ENCODE results near the gene C19orf47.

C19orf47 gene, protein sequence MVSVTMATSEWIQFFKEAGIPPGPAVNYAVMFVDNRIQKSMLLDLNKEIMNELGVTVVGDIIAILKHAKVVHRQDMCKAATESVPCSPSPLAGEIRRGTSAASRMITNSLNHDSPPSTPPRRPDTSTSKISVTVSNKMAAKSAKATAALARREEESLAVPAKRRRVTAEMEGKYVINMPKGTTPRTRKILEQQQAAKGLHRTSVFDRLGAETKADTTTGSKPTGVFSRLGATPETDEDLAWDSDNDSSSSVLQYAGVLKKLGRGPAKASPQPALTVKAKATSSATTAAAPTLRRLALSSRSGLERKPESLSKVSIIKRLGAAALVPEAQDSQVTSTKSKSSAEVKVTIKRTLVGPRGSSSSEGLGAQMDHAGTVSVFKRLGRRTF

DNA sequence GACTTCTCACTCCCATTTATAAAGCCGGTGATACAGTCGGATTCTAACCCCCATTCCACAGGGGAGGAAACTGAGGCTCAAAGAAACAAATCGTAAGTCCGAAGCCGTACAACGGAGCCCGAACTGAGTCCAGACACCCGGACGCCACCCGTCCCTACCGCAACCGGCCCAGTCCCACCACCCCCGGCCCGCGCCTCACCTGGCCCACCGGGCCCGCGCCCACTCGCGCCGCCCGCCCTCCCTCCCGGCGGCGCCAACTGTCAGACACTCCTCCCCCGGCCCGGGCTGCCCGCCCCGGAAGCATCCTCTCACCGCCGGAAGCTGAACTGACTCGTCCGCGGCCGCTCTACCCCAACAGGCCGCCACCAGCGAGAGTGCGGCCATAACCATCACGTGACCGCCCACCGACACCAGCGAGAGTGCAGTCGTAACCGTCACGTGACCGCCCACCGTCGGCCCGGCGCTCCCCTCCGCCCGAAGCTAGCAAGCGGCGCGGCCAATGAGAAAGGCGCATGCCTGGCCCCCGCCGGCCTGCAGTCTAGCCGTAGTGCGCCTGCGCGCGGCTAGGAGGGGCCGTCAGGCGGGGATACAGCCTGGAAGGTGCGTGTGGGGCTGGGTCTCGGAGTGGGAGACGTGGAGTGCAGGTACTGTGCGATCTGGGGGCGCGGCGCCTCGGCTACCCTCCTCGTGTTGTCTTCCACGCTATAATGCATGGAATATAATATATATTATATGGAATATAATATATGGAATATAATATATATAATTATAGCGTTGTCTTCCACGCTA is at the start of gene C19orf47, which contains the start of gene PLD3:
Gene C19orf47 (minus strand): TSS at position 273 of the 789 bp plus-strand sequence. CDS start 6,540 bp downstream, outside the sequence.
Gene PLD3 (plus strand): TSS at position 571 of the 789 bp plus-strand sequence. CDS start 17,789 bp downstream, outside the sequence.
- DNase-seq (ENCODE audit: low spot score) = peak; percentile 100

DNA sequence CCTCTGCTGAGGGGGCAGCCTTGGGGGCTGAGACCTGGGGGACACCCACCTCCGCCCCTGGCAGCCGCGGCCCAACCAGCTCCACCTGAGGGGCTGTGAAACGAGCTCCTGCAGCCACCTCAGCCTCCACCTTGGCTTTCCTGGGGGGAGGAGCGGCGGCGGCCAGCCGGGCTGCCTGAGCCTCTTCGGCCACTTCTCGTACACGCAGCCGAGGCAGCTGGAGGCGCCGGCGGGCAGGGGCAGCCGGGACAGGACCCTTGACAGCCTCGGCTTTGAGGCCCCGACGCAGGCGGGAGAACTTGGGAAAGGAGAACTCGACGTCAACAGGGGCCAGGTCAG is 49.3 kb upstream of the C19orf47 start:
- DNase-seq (ENCODE audit: low spot score) = no peak

DNA sequence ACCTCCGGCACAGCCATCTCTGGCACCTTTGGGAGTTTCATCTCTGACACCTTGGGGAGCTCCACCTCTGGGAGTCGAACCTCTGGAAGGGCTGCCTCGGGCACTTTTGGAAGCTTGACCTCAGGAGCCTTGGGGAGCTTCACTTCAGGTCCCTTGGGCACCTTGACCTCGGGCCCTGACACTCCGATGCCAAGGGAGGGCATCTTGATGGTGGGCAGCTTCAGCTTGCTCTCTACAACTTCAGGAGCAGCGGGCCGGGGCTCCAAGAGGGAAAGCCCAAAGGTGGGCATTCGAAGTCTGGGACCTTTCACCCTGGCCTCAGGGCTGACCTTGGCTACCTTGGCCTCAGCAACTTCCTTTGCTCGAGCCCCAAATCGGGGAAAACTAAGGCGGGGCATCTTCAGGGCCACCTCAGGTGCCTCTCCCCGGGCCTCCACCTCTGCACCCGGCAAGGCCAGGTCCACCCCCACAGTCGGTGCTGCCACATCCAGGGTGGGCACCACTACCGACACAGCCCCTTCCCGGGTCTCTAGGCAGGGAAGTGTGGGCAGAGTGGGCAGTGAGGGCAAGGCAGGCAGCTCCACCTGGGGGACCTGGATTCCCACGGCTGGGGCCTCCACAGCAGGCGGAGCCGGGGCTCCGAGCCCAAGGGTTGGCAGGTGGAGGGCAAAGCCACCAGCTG is 48.8 kb upstream of the C19orf47 start:
- DNase-seq (ENCODE audit: low spot score) = no peak

DNA sequence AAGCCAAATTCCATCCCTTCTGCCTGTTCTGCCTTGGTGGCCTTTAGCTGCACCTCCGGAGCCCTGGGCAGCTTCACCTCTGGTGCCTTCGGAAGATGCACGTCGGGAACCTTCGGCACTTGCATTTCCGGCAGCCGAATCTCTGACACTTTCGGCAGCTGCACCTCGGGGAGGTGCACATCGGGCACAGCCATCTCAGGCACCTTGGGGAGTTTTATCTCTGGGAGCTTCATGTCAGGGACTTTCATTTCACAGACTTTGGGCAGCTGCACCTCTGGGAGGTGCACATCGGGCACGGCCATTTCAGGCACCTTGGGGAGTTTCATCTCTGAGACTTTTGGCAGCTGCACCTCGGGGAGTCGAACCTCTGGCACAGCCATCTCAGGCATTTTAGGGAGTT is 47.8 kb upstream of the C19orf47 start:
- DNase-seq (ENCODE audit: low spot score) = no peak

DNA sequence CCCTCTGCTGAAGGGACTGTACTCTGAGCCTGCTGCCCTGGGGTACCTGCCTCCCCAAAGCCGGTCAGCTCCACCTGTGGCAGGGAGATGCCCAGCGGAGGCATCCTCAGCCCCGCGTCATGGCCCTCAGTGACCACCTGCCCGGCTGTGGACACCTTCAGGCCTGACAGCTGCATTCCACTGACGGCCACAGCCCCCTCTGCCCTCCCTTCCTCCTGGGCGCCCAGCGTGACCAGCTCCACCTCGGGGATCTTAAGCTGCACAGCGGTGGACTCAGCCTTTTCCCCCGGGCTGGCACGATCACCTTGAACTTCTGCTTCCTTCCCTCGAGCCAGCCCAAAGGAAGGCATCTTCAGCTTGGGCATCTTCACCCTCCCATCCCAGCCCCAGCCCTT is 46.6 kb upstream of the C19orf47 start:
- DNase-seq (ENCODE audit: low spot score) = no peak

DNA sequence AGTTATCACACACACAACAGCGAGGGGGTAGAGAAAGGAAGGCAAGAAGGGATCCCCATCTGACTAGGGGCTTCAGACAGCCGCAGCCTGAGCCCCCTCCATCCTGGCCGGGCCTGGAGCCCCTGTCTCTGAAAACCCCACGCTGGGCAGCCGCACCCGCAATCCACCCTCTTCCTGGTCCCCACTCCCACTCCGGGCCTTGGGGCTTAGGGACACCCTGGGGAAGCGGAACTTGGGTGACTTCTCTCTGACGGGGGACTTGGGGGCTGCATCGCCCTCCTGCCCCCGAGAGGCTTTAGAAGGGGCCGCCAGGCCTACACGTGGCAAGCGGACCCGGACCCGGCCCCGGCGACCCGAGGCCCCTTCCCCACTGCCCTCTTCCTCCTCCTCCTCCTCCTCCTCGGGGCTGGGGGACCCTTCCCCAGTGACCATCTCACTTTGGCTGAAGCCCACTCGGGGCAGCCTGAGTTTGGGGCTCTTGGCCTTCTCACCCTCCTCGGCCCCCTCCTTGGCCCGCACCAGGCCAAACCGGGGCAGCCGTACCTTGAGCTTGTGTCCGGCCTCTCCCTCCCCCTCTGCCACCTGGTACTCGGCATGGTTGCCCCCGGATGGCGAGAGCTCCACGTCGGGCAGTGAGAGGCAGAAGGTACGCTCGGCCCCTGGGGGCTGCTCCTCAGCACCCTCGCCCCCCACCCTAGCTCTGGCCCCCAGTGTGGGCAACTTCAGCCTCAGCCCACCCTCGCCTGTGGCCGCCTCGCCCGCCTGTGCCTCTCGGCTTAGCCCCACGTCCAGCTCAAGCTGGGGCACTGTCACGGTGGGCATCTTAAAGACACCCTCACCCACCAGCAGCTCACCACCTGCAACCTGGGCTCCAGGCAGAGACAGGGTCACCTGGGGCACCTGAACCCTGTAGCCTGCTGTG is 46.0 kb upstream of the C19orf47 start:
- no peak for DNase-seq (ENCODE audit: low spot score)

DNA sequence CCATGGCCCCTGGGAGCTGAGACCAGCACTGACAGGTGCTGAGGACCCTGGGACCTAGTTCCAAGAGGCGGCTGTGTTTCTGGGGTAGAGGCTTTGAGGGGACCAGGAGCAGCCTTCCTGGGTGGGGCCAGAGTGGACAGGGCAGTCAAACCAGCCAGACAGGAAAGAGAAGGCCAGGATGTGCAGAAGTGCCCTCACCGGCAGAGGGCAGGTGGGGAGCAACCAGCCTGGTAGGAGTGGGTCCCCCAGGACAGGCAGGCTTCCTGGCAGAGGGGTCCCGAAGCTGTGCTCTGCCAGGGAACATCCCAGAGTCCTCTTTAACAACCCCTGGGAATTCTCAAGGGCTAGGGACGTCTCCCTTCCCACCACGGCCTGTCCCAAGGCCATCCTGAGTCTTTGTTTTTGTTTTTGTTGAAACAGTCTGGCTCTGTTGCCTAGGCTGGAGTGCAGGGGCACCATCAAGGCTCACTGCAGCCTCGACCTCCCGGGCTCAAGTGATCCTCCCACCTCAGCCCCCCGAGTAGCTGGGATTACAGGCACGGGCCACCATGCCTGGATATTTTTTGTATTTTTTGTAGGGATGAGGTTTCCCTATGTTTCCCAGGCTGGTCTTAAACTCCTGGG is 44.8 kb upstream of the C19orf47 start:
- DNase-seq (ENCODE audit: low spot score) = no peak

DNA sequence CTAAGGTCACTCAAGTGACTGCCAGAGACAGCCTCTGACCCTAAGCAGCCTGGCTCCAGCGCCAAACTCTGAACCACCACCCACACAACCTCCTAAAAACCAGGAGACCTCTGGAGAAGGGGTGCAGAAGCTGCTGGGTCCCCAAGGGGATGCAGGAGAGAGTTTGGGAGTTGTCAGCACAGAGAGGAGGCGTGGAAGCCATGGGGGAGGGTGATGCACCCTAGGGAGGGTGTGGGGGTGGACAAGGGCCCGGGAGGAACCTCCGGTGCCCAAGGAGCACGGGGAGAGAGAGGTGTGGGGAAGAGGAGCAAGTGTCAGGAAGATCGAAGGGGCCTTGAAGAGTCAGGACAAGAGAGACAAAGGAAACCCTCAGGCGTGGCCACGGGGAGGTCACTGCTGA is 43.9 kb upstream of the C19orf47 start:
- no peak for DNase-seq (ENCODE audit: low spot score)

DNA sequence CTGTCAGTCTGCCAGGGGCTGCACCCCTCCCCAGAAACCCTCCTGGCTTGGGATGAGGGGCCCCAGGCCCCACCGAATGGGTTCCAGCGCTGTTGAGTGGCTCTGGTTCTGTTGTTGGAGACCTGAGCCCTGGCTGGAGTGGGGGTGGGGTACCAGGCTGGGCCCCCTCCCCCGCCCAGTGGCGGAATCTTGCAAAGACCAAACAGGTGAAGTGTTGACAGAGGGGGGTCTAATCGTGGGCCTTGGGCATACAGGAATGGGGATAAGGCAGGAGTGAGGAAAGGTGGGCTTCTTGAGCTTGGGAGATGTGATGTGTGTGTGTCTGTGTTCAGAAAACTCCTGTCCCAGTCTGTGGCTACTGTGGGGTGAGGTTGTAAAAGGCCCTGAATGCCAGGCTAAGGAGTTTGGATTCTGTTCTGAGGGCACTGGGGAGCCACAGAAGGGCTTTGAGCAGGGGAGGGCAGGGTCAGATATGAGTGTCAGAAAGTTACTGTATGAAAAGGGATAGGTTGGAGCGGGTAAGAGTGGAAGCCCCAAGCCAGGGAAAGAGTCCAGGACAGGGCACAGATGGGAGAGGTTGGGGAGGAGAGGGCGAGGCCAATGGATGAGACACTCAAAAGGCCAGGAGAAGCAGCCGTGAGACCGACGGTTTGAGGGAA is 42.0 kb upstream of the C19orf47 start, which contains the start of gene HIPK4:
Gene HIPK4 (minus strand): TSS at position 98 of the 659 bp plus-strand sequence. CDS start 279 bp downstream, outside the sequence.
- DNase-seq (ENCODE audit: low spot score) = no peak

DNA sequence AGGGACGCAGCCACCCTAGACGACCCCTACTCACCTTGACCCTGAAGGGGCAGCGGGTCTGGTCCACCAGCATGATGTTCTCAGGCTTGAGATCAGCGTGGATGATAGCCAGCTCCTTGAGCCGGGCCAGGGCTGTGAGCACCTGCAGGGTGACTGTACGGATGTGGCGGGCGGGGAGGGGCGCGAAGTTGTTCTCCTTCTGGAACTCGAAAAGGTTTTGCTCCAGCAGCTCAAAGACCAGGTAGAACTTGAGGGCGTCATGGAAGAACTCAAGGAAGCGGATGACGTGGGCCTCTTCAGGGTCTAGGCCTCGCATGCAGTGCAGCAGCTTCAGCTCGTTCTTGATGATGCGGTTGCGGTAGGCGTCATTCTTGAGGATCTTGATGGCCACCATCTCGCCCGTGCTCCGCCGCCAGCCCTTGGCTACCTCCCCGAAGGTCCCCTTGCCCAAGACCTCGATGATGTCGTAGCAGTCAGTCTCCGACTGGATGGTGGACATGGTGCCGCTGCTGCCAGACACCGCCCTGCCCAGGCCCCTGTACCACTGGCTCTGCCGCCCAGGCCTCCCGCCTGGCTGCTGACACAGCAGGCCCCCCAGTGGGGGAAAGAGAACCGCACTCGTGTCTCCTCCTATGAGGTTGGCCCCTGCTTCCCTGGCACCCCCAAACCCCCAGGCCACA is 41.3 kb upstream of the C19orf47 start:
- DNase-seq (ENCODE audit: low spot score) = no peak

DNA sequence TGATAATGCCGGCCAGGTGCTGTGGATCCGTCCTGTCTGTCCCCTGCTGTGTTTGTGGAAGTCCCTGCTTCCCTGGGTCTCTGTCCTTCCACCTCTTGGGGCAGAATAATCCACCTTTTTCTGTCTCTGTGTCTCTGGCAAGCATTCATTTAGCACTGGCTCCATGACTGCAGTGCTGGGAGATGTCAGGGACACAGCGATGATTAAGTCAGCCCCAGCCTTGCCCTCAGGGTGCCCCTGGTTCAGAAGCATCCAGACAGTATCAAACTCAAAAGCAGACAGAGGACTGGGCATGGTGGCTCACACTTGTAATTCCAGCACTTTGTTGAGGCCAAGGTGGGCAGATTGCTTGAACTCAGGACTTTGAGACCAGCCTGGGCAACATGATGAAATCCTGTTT is 40.3 kb upstream of the C19orf47 start:
- no peak for DNase-seq (ENCODE audit: low spot score)

DNA sequence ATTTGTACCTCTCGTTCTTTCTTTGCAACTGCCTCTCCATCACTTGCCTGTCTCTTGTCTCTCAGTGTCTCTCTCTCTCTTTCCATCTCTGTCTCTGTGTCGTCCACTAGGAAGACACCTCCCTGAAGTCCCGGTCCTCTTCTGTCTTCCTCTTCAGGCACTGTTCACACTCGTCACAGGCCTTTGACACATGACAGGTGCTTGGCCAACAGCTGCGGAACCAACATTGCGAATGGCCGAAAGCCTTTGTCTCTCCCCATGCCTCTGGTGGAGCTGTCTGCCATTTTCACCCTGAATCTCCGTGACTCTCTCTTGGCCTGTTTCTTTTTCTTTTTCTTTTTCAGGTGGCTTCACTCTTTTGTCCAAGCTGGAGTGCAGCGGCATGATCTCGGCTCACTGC is 39.0 kb upstream of the C19orf47 start:
- no peak for DNase-seq (ENCODE audit: low spot score)

DNA sequence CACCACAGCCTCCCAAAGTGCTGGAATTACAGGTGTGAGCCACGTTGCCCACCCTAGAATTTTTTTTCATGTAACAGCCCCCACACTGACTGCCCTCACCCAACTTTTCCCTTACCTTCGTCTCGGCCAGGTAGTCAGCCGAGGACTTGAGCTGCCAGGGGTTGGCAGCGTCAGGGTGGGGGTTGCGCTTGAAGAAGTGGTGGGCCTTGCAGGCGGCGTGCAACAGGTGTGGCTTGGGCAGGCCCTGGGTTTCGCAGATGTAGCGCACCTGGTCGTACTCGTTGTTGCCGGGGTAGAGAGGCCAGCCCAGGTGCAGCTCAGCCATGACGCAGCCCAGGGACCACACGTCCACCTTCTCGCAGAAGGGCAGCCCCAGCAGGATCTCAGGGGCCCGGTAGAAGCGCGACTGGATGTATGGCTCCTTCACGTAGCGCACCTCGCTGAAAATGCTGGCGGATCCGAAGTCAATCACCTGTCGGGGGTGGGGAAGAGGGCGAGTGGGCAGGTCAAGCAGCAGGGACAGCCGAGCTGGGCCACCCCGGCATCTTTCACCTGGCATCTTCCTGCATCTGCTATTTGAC is 35.6 kb upstream of the C19orf47 start:
- no peak for DNase-seq (ENCODE audit: low spot score)

DNA sequence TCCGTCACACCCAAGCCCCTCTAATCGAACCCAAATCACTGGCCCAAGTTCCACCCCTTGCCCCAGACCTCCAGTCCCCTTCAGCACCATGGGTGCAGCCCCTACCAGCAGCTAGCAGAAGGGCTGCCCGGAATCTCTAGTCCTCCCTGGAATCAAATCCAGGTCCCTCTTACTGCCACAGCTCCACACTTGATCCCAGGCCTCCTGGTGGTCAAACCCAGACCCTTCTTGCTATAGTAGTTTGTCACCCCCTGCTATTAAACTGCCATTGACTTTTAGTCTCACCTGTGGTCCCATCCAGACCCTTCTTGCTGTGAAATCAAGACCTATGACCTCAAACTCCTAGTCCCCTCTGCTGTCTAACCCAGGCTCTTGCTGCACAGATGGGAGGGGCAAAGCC is 33.1 kb upstream of the C19orf47 start:
- no peak for DNase-seq (ENCODE audit: low spot score)

DNA sequence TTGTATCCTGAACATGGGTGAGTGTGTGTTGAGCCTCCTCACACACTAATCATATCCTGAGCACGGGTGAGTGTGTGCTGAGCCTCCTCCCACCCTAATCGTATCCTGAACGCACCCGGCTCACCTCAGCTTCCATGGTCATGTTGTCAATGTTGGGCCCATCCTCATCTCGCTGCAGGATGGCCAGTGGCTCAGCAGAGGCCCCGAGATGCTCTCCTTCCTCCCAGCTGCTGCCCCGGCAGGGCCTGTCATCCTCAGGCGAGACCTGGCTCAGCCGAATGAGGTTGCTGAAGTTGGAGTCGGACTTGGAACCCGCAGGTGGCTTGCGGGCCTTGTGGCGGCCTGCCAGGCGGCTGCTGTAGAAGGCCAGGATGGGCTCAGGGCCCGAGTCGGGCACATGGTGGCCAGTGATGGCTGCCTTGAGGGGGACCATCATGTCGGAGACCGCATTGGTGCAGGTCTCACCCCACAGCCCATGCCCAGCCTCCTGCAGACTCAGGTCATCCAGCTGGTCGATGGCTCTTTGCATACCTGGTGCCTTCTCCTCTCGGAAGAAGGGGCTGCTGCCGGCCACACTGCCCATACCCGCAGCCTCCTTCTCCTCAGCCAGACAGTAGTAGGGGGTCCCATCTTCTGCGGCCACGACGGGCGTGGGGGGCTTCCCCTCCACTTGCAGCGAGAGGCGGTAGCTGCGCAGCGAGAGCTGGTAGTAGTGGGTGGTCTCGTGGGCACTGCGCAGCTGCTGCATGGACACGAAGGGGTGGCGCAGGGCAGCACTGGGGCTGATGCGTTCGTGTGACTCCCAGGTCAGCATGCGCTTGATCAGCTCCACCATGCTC is 32.2 kb upstream of the C19orf47 start:
- DNase-seq (ENCODE audit: low spot score) = no peak

DNA sequence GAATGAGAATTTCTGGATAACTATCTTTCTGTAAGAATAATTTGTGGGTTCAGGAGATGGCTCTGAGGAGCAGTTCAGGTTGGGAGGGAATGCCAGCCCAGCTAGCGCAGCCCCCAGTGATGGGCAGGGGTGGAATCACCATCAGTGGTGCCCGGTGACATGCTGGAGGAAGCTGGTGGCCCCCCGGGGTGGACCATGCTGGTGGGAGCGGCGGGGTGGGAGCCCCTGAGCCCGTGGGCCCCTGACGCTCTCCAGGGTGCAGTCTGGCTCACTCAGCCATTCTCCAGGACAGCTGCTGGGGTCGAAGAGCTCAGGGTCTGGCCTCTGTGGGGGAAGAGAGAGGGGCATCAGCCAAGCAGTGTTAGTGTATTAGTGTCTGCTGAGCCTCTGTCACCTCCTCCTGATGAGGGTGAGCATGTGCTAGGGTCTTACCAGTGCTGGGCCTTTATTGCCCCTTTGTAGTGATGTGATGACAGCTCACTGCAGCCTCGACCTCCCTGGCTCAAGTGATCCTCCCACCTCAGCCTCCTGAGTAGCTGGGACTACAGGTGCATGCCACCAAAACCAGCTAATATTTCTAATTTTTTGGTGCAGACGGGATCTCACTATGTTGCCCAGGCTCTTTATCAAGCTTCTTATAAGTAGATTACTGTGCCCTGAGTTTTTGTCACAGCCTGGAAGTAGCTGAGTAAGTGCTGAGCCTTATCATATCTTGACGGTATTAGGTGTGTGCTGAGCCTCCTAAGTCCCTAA is 31.4 kb upstream of the C19orf47 start:
- DNase-seq (ENCODE audit: low spot score) = no peak

DNA sequence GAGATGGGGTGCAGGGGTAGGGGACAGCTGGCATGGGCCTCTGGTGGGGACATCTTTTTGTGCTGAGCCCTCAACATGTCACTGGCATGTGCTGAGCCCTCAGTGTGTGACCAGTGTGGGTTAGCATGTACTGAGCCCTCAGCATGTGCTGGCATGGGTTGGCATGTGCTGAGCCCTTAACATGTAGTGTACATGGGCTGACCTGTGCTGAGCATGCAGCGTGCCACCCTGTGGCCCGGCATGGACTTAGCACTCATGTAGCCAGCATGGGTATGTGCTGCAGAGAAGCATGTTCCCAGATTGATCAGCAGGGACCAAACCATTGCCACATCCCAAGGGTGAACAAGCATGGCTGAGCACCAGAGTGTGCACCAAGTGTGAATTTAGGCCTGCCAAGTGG is 30.3 kb upstream of the C19orf47 start:
- no peak for DNase-seq (ENCODE audit: low spot score)

DNA sequence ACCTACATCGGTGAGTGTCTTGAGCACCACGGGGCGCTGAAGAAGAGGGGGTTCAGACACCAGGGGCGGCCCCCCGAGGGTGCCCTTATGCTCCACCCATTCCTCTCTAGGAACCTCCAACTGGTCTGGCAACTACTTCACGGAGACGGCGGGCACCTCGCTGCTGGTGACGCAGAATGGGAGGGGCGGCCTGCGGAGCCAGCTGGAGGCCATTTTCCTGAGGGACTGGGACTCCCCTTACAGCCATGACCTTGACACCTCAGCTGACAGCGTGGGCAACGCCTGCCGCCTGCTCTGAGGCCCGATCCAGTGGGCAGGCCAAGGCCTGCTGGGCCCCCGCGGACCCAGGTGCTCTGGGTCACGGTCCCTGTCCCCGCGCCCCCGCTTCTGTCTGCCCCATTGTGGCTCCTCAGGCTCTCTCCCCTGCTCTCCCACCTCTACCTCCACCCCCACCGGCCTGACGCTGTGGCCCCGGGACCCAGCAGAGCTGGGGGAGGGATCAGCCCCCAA is 29.7 kb upstream of the C19orf47 start:
- no peak for DNase-seq (ENCODE audit: low spot score)

Measured in HuH-7.5 (cell line).